Mucosa of rectum (tissue), 2 donors: ENCODE measurements around the gene TTC33.
A peak's percentile ranks its signal among the peaks of the same experiment; 100 is the strongest.

Experiments
- H3K27ac ChIP-seq, 2 donors: one replicate each; pipeline ENCODE4 v1.7.0; 2013; ENCODE audit warnings: inconsistent platforms in 2 of 2, low read depth in 2 of 2, low read length in 2 of 2
- H3K27me3 ChIP-seq, 2 donors: one replicate each; pipeline ENCODE4 v1.7.0; 2013; ENCODE audit warnings: low read length in 2 of 2; ENCODE audit not compliant: control insufficient read depth in 2 of 2, insufficient read depth in 2 of 2
- H3K36me3 ChIP-seq, 2 donors: one replicate each; pipeline ENCODE4 v1.7.0; 2013; ENCODE audit warnings: low read length in 2 of 2; ENCODE audit not compliant: control insufficient read depth in 2 of 2, insufficient read depth in 2 of 2
- H3K4me1 ChIP-seq, 2 donors: one replicate each; pipeline ENCODE4 v1.7.0; 2013; ENCODE audit warnings: low read length in 2 of 2, mild to moderate bottlenecking in 1 of 2; ENCODE audit not compliant: control insufficient read depth in 2 of 2, insufficient read depth in 2 of 2
- H3K4me3 ChIP-seq, 2 donors: one replicate each; pipeline ENCODE4 v1.7.0; 2013; ENCODE audit warnings: low read length in 2 of 2
- H3K9ac ChIP-seq, 2 donors: one replicate each; pipeline ENCODE4 v1.7.0; 2013; ENCODE audit warnings: low read length in 2 of 2, low read depth in 1 of 2, mild to moderate bottlenecking in 1 of 2
- H3K9me3 ChIP-seq, 2 donors: one replicate each; pipeline ENCODE4 v1.7.0; 2013; ENCODE audit warnings: low read length in 2 of 2; ENCODE audit not compliant: control insufficient read depth in 2 of 2
- donor health status: healthy.
- donor health status: Normal muscosa, but diverticular disease.

The TTC33 gene

GRCh38 chr5:40780858-40781257 lies 25.1 kb upstream of the TTC33 start:
- Histone ChIP-seq H3K9ac (no peak overlapping the region), H3K36me3 (peaks cover 6% of the 10 kb centered on the region in 2 donors), H3K27ac (no peak overlapping the region), H3K27me3 (no peaks in the 10 kb centered on the region), H3K4me1 (peaks cover 14 to 30% of the 10 kb centered on the region in 2 donors), H3K4me3 (no peak overlapping the region), H3K9me3 (no peaks in the 10 kb centered on the region)

GRCh38 chr5:40780199-40780598 lies 24.4 kb upstream of the TTC33 start:
- Histone ChIP-seq H3K36me3 (peaks cover 6 to 8% of the 10 kb centered on the region in 2 donors), H3K9me3 (no peaks in the 10 kb centered on the region), H3K4me3 (no peak overlapping the region), H3K4me1 (peaks cover 18 to 36% of the 10 kb centered on the region in 2 donors), H3K9ac (no peak overlapping the region), H3K27ac (no peak overlapping the region), H3K27me3 (no peaks in the 10 kb centered on the region)

GRCh38 chr5:40779561-40779960 lies 23.8 kb upstream of the TTC33 start:
- Histone ChIP-seq H3K9me3 (no peaks in the 10 kb centered on the region), H3K27me3 (no peaks in the 10 kb centered on the region), H3K27ac (no peak overlapping the region), H3K36me3 (peaks cover 6 to 10% of the 10 kb centered on the region in 2 donors), H3K9ac (no peak overlapping the region), H3K4me1 (peaks cover 15 to 33% of the 10 kb centered on the region in 2 donors), H3K4me3 (no peak overlapping the region)

GRCh38 chr5:40778133-40778532 lies 22.4 kb upstream of the TTC33 start:
- Histone ChIP-seq H3K27me3 (no peaks in the 10 kb centered on the region), H3K4me1 (peaks cover 12 to 29% of the 10 kb centered on the region in 2 donors), H3K27ac (no peak overlapping the region), H3K36me3 (peaks cover 11 to 12% of the 10 kb centered on the region in 2 donors), H3K9me3 (no peaks in the 10 kb centered on the region), H3K9ac (no peak overlapping the region), H3K4me3 (no peak overlapping the region)

- Histone ChIP-seq H3K9ac (peak overlapping the region in 1 of 2 donors; percentile 19), H3K36me3 (peaks cover 12 to 14% of the 10 kb centered on the region in 2 donors), H3K4me1 (peaks cover 8 to 22% of the 10 kb centered on the region in 2 donors), H3K9me3 (no peaks in the 10 kb centered on the region), H3K27me3 (no peaks in the 10 kb centered on the region), H3K27ac (peak overlapping the region; percentile 45 to 80), H3K4me3 (peak overlapping the region in 1 of 2 donors; percentile 34)
These were observed 20.9 kb upstream of the TTC33 start for GRCh38 chr5:40776658-40776977.

- no peaks in the 10 kb centered on the region for H3K27me3 ChIP-seq
- H3K4me3 ChIP-seq, result peak overlapping the region; percentile 19 to 27
- peak overlapping the region in 1 of 2 donors; percentile 19 for H3K9ac ChIP-seq
- H3K27ac ChIP-seq, result peak overlapping the region; percentile 45 to 80
- no peaks in the 10 kb centered on the region for H3K9me3 ChIP-seq
- H3K4me1 ChIP-seq, result peaks cover 8 to 22% of the 10 kb centered on the region in 2 donors
- H3K36me3 ChIP-seq, result peaks cover 12 to 20% of the 10 kb centered on the region in 2 donors
These were observed 20.3 kb upstream of the TTC33 start for GRCh38 chr5:40775846-40776657.

GRCh38 chr5:40775085-40775845 lies 19.5 kb upstream of the TTC33 start:
- peaks cover 8 to 22% of the 10 kb centered on the region in 2 donors for H3K4me1 ChIP-seq
- H3K9ac ChIP-seq, result no peak overlapping the region
- no peaks in the 10 kb centered on the region for H3K9me3 ChIP-seq
- H3K27me3 ChIP-seq, result no peaks in the 10 kb centered on the region
- H3K36me3 ChIP-seq, result peaks cover 12 to 20% of the 10 kb centered on the region in 2 donors
- peak overlapping the region; percentile 45 to 80 for H3K27ac ChIP-seq
- peak overlapping the region; percentile 19 to 27 for H3K4me3 ChIP-seq

- Histone ChIP-seq H3K36me3 (peaks cover 12 to 20% of the 10 kb centered on the region in 2 donors), H3K9ac (no peak overlapping the region), H3K4me1 (peaks cover 8 to 22% of the 10 kb centered on the region in 2 donors), H3K9me3 (no peaks in the 10 kb centered on the region), H3K27ac (no peak overlapping the region), H3K4me3 (no peak overlapping the region), H3K27me3 (no peaks in the 10 kb centered on the region)
These were observed 18.9 kb upstream of the TTC33 start for GRCh38 chr5:40774623-40775022.

- Histone ChIP-seq H3K36me3 (peaks cover 25 to 29% of the 10 kb centered on the region in 2 donors), H3K4me3 (no peak overlapping the region), H3K4me1 (peaks cover 4 to 6% of the 10 kb centered on the region in 2 donors), H3K27ac (no peak overlapping the region), H3K9ac (no peak overlapping the region), H3K9me3 (no peaks in the 10 kb centered on the region), H3K27me3 (no peaks in the 10 kb centered on the region)
These were observed 15.0 kb upstream of the TTC33 start for GRCh38 chr5:40770764-40771163.

GRCh38 chr5:40762705-40763104 lies 6.9 kb upstream of the TTC33 start:
- Histone ChIP-seq H3K9me3 (no peaks in the 10 kb centered on the region), H3K4me3 (no peak overlapping the region), H3K27ac (no peak overlapping the region), H3K4me1 (no peaks in the 10 kb centered on the region), H3K36me3 (peaks cover 35 to 41% of the 10 kb centered on the region in 2 donors), H3K27me3 (no peaks in the 10 kb centered on the region), H3K9ac (no peak overlapping the region)
